Gastrocnemius medialis (tissue), 4 donors: ENCODE data around the gene PDGFC.

Experiments
- CTCF ChIP-seq, 5 experiments: fragments of 450-650 bp in 3 of 5; fragments of 200-600 bp in 2 of 5; sonication (generic) in 2 of 5; IDR thresholded peaks in 4 of 5; conservative IDR thresholded peaks in 1 of 5; 1 replicate in 4 of 5; 2 replicates in 1 of 5; pipeline ENCODE4 v1.5.1; 2016 to 2019; ENCODE audit warnings: antibody characterized with exemption in 5 of 5, mild to moderate bottlenecking in 3 of 5, moderate library complexity in 3 of 5
- POLR2A ChIP-seq, 2 donors: fragments of 450-650 bp; IDR thresholded peaks; one replicate each; pipeline ENCODE4 v1.6.1; 2017; ENCODE audit warnings: antibody characterized with exemption in 2 of 2, mild to moderate bottlenecking in 2 of 2, moderate library complexity in 2 of 2

DNA sequence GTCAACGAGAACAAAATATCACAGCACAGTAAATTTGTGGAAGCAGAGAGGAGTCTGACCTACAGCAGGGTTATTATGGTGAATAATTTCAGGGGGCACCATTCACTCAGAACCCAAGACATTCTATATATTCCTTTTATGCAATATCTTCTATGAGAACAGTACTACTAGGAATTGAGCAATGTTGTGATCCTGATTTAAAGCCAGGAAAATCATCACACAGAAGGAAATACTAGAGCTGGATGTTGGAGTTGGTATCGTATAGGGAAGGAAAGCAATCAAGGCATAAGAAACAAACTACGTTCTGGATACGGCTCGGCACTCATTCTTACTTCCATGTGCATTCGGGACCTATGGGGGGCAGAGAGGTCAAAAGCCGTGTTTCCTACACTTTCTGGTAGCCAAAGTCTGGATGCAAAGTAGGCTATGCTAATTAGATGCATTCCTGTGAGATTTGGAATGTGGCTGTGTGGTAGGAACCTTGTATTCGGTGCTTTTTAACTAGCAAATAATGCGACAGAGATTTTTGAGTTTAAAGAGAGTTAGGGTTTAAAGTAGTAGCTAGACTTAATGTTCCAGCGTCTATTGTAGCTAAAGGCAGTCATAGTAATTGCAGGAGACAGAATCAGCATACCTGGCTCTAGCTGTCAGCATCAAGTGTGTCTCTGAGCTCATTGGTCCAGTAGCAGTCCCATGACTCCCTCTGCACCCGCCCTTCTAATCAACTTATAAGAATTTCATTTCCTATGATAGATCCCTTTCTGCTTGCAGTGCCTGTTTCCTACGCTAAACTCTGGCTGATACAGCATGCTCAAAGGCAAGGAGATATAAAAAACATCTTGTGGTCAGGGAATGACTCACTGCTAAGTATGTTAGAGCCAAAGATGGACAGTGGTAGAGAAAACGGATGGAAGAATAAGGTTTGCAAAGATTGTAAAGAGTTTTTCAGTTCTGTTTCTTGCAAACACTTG, 43.3 kb upstream of the PDGFC start:
- TF ChIP-seq POLR2A (IDR thresholded peaks at IDR 0.05), result no peak
- no peak for TF ChIP-seq CTCF (IDR thresholded peaks at IDR 0.05 in 4 of 5, conservative IDR thresholded peaks at IDR 0.05 in 1 of 5)
